SK-N-SH treated with all-trans-retinoic acid at 6 μM for 48 hours (cell line): ENCODE results near the gene PLCB2.

Experiments used
- RARB ChIP-seq: fragments of 250-450 bp; sonication (Bioruptor Pico); IDR thresholded peaks from 2 replicates; pipeline ENCODE4 v1.8.0; 2021; ENCODE audit warnings: mild to moderate bottlenecking, moderate library complexity
- ZFP30 ChIP-seq: fragments of 450-650 bp; formaldehyde crosslinking; IDR thresholded peaks from 2 replicates; pipeline ENCODE4 v1.5.0; 2022; ENCODE audit warnings: mild to moderate bottlenecking, moderate library complexity
- ZNF70 ChIP-seq: fragments of 450-650 bp; formaldehyde crosslinking; IDR thresholded peaks from 2 replicates; pipeline ENCODE4 v1.5.0; 2020; ENCODE audit warnings: mild to moderate bottlenecking, moderate library complexity
- TF ChIP-seq, protein P1 (sequence below): fragments of 250-450 bp; sonication (Bioruptor Pico); IDR thresholded peaks from 2 replicates; pipeline ENCODE4 v1.8.0; 2020; ENCODE audit warnings: mild to moderate bottlenecking, moderate library complexity, borderline replicate concordance

GRCh38 chr15:40354408-40355171, 46.9 kb upstream of the PLCB2 start:
- TF ChIP-seq ZFP30 (CRISPR knock-in tag) (no peak), RARB (CRISPR knock-in tag) (no peak), ZNF70 (CRISPR knock-in tag) (no peak)
- TF ChIP-seq, protein P1, sequence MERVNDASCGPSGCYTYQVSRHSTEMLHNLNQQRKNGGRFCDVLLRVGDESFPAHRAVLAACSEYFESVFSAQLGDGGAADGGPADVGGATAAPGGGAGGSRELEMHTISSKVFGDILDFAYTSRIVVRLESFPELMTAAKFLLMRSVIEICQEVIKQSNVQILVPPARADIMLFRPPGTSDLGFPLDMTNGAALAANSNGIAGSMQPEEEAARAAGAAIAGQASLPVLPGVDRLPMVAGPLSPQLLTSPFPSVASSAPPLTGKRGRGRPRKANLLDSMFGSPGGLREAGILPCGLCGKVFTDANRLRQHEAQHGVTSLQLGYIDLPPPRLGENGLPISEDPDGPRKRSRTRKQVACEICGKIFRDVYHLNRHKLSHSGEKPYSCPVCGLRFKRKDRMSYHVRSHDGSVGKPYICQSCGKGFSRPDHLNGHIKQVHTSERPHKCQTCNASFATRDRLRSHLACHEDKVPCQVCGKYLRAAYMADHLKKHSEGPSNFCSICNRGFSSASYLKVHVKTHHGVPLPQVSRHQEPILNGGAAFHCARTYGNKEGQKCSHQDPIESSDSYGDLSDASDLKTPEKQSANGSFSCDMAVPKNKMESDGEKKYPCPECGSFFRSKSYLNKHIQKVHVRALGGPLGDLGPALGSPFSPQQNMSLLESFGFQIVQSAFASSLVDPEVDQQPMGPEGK, result no peak
